GM12891 (cell line): ENCODE data around the gene SFXN5.

Experiments used
- DNase-seq: peaks from one replicate; pipeline ENCODE4 v3.0.0; 2011; ENCODE audit warnings: low spot score; ENCODE audit not compliant: insufficient read length
- FAIRE-seq: peaks from 2 replicates; lab custom pipeline; 2011; peaks lifted over from hg19 to GRCh38; lab: Jason Lieb, UNC
- PAX5 ChIP-seq: IDR thresholded peaks from 2 replicates; pipeline ENCODE4 v1.6.1; 2011; ENCODE audit warnings: low read length, moderate library complexity, mild to moderate bottlenecking; ENCODE audit not compliant: insufficient read depth, severe bottlenecking
- POLR2A ChIP-seq: IDR thresholded peaks from 2 replicates; pipeline ENCODE4 v1.6.1; 2011; ENCODE audit warnings: low read depth, low read length, control low read depth
- POLR2AphosphoS5 ChIP-seq: IDR thresholded peaks from 2 replicates; pipeline ENCODE4 v1.6.1; 2011; ENCODE audit warnings: low read depth, low read length, control low read depth
- POU2F2 ChIP-seq: IDR thresholded peaks from 2 replicates; pipeline ENCODE4 v1.6.1; 2011; ENCODE audit warnings: low read depth, mild to moderate bottlenecking, control low read depth, low read length, moderate library complexity
- SPI1 ChIP-seq: IDR thresholded peaks from 2 replicates; pipeline ENCODE4 v1.6.1; 2011; ENCODE audit warnings: low read depth, low read length, control low read depth
- TAF1 ChIP-seq: IDR thresholded peaks from 2 replicates; pipeline ENCODE4 v1.6.1; 2011; ENCODE audit warnings: low read depth, low read length, control low read depth

Gene SFXN5

DNA sequence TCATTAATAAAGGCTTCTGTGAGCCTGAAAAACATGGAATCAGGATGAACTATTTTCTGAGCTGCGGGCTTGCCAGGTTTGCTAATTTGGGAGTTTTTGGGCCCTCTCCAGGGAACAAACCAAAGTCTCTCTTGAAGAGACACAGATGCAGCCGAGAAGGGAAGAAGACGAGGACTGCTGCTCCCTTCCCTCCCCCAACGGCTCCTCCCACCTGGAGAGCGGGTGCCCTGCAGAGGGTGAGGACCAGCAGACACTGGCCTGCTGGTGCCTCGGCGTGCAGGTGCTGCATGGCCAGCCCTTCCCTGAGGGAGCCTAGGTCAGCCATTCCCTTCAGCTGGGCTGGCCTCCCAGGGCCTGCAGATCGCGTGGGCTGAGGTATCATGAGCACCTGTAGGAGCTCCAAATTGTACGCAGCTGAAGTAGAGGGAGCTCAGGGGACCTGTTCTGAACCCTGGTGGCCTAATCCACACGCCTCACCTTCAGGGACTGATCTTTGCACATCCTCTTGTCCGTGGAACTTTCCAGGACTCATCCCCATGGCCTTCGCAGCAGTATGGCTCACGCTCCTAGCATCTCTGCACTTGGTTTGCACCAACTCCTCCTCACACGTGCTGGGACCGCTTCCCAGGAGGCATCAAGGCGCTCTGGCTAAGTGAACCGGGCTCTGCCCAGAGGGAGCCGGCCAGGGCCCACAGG, 134.7 kb downstream of the SFXN5 start:
- FAIRE-seq = no peak
- TF ChIP-seq SPI1 (no peak), PAX5 (no peak), POLR2A (no peak), POLR2AphosphoS5 (no peak), POU2F2 (no peak), TAF1 (no peak)
- no peak for DNase-seq

GRCh38 chr2:72935611-72935957, 135.9 kb downstream of the SFXN5 start:
- DNase-seq (no peak), FAIRE-seq (no peak)
- TF ChIP-seq SPI1 = no peak

GRCh38 chr2:72934683-72935610, 136.6 kb downstream of the SFXN5 start:
- DNase-seq (no peak), FAIRE-seq (peak; percentile 40)

DNA sequence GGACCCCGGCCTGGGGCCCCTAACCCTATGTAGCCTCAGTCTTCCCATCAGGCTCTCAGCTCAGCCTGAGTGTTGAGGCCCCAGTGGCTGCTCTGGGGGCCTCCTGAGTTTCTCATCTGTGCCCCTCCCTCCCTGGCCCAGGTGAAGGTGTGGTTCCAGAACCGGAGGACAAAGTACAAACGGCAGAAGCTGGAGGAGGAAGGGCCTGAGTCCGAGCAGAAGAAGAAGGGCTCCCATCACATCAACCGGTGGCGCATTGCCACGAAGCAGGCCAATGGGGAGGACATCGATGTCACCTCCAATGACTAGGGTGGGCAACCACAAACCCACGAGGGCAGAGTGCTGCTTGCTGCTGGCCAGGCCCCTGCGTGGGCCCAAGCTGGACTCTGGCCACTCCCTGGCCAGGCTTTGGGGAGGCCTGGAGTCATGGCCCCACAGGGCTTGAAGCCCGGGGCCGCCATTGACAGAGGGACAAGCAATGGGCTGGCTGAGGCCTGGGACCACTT, 137.8 kb downstream of the SFXN5 start:
- FAIRE-seq (no peak), DNase-seq (no peak)
- TF ChIP-seq PAX5 (no peak), POU2F2 (no peak), POLR2AphosphoS5 (no peak)

More at GRCh38 chr2:72934683-72935610, 136.6 kb downstream of the SFXN5 start:
- no peak for TF ChIP-seq POLR2AphosphoS5
- no peak for TF ChIP-seq POLR2A
- TF ChIP-seq TAF1 = no peak
- TF ChIP-seq POU2F2 = no peak
- TF ChIP-seq PAX5 = no peak
- TF ChIP-seq SPI1 = no peak

GRCh38 chr2:72933207-72933606, 138.3 kb downstream of the SFXN5 start:
- no peak for FAIRE-seq

DNA sequence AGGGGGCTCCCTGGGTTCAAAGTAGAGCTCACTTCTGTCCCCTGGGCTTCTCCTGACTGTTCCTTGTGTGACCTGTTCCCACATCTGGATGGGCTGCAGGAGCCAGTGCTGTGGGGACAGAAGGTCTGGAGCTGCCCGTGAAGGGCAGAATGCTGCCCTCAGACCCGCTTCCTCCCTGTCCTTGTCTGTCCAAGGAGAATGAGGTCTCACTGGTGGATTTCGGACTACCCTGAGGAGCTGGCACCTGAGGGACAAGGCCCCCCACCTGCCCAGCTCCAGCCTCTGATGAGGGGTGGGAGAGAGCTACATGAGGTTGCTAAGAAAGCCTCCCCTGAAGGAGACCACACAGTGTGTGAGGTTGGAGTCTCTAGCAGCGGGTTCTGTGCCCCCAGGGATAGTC, 138.7 kb downstream of the SFXN5 start:
- no peak for TF ChIP-seq SPI1
- no peak for TF ChIP-seq POLR2AphosphoS5
- no peak for TF ChIP-seq POU2F2
- TF ChIP-seq PAX5 = no peak
- no peak for TF ChIP-seq POLR2A
- no peak for TF ChIP-seq TAF1
- FAIRE-seq (no peak), DNase-seq (no peak)

More at GRCh38 chr2:72933207-72933606, 138.3 kb downstream of the SFXN5 start:
- no peak for TF ChIP-seq POLR2AphosphoS5
- TF ChIP-seq POLR2A = no peak
- TF ChIP-seq SPI1 = no peak
- no peak for TF ChIP-seq POU2F2
- no peak for TF ChIP-seq TAF1
- TF ChIP-seq PAX5 = no peak
- no peak for DNase-seq

GRCh38 chr2:72932045-72932740, 139.3 kb downstream of the SFXN5 start:
- no peak for TF ChIP-seq TAF1
- no peak for TF ChIP-seq POU2F2
- no peak for TF ChIP-seq POLR2AphosphoS5
- no peak for TF ChIP-seq SPI1
- no peak for TF ChIP-seq PAX5
- TF ChIP-seq POLR2A = no peak
- DNase-seq (no peak), FAIRE-seq (no peak)

GRCh38 chr2:72931280-72931910, 140.1 kb downstream of the SFXN5 start:
- no peak for FAIRE-seq
- DNase-seq = no peak
- TF ChIP-seq POLR2AphosphoS5 (no peak), PAX5 (no peak), POLR2A (no peak), SPI1 (no peak), TAF1 (no peak), POU2F2 (no peak)

- DNase-seq (no peak), FAIRE-seq (no peak)
- TF ChIP-seq POLR2A = no peak
These were observed 142.5 kb downstream of the SFXN5 start for GRCh38 chr2:72929010-72929409.
